DMS53 treated with DMSO at 0.1 percent for 48 hours (cell line): ENCODE data around the gene SLC9A8.
"Not testable (repeated sequence)": the region's sequence is repeated elsewhere in the genome, so short reads cannot be mapped to it uniquely, and the experiment has no call there.

Experiments used
- DNase-seq: peaks from one replicate; lab custom pipeline; 2025; ENCODE audit not compliant: unreplicated experiment; lab: John Stamatoyannopoulos, UW

SLC9A8 gene

DNA sequence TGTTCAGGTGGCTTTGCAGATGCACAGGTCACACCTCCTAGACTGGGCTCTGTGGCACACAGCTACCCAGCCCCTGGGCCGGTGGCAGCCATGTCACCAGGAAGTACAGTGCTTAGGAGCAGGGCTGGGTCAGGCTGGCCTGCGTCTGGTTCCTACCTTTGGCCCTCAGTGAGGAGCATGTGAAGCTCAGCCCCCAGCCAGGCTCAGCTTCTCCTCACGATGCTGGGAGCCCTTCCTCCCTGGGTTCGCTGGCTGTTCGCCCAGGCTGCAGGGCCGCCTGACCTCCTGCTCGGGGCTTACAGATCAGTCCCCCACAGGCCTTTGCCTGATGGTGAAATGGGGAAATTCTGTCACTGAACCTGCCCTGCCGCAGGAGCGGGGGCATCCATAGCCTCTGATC, 79.6 kb downstream of the SLC9A8 start:
- DNase-seq: no peak

DNA sequence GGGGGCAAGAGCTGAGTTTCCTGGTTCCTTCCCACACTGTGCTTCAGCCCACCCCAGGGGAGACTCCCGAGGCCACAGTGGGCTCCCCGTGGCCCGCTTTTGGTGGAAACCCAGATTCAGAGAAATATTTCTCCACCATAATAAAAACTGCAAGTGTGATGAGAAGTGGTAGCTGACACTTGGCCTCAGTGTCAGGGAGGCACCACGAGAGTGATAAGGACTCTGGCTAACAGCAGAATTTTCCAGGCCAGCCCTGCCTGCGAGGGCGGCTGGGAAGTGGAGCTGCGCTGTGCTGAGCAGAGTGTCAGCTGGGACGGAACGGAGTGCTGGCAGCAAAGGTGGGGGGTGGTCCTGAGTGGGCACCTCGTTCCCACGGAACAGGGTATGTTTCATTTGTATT, 80.2 kb downstream of the SLC9A8 start:
- no peak for DNase-seq

DNA sequence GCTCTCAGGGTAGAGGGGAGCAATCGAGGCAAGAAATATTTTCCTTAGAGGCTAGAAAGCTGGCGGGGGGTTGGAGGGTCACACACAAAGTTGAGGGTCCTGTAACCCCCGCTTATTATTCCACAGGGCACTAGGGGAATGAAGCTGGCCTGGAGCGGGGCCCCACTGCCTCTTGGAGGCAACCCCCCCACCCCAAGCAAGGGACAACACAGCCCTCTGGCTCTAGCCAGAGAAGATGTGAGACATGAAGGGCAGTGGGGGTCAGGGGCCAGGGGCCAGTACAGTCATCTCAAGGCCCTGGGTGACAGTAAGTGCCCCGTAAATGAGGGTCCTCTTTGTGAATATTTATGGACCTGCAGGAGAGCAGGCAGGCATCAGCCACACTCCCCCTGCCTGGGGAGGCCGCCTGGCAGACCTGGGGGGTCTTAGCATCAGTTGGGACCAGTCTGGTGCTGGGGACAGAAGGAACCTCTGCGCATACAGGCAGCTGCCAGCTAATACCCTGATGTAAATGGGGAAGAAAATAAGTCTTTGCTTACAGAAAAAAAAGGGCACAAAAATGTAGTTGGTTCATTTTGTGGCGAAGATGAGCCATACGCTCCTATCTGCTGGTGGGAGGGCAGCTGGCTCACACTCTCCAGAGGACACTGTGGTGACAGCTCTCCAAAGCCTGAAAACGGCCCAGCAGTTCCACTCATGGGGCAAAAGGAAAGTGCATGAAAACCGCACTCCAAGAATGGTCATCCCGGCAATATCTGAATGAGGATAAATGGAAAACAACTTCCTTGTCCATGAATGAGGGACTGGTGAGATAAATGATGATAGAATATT, 80.8 kb downstream of the SLC9A8 start:
- no peak for DNase-seq

DNA sequence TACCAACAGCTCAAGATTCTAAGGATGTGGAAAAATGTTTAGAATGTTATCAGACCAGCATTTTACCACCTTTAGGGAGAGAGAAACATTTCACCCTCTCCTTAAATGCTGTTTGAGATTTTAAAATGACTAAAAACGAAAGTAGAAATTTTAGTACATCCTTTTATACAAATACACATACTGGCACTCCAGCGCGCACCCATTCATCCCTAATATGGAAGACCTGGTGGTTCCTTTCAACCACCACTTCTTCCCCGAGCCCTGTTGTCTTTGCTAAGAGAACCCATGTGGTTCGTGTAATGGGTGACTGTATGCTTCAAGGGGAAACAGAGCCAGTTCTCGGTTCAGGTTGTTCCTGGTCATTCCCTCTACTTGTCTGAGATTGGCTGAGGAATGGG, 81.4 kb downstream of the SLC9A8 start:
- no peak for DNase-seq

DNA sequence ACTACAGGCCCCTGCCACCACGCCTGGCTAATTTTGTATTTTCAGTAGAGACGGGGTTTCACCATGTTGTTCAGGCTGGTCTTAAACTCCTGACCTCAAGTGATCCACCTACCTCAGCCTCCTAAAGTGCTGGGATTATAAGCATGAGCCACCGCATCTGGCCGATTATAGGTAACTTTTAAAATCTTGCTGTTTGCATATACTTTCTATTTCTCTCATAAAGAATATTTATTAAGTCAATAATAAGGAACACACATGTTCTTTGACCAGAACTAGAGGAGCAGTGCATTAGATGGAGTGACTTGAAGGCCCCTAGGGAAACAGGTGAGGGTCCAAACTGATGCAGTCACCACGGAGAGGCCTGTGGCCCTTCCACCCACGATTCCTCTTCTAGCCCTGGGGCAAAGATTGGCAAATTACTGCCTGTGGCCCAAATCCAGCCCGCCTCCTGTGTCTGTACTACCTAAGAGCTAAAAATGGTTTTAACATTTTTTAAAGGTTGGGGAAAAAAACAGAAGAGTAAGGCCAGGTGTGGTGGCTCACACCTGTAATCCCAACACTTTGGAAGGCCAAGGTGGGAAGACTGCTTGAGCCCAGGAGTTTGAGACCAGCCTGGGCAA, 83.0 kb downstream of the SLC9A8 start:
- DNase-seq: not testable (repeated sequence)

DNA sequence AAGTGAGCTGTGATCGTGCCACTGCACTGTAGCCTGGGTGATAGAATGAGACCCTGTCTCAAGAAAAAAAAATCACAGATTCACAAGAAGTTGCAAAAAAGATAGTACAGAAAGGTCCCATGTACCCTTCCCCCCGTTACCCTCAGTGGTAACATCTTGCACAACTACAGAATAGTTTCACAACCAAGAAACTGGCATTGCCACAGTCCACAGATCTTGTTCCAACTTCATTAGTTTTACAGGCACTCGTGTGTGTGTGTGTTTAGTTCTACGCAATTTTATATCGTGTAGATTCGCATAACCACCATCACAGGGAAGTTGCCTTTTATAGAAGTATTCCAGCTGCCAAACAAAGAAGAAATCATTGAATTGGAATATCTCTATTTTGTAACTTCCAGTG, 83.6 kb downstream of the SLC9A8 start:
- no peak for DNase-seq

DNA sequence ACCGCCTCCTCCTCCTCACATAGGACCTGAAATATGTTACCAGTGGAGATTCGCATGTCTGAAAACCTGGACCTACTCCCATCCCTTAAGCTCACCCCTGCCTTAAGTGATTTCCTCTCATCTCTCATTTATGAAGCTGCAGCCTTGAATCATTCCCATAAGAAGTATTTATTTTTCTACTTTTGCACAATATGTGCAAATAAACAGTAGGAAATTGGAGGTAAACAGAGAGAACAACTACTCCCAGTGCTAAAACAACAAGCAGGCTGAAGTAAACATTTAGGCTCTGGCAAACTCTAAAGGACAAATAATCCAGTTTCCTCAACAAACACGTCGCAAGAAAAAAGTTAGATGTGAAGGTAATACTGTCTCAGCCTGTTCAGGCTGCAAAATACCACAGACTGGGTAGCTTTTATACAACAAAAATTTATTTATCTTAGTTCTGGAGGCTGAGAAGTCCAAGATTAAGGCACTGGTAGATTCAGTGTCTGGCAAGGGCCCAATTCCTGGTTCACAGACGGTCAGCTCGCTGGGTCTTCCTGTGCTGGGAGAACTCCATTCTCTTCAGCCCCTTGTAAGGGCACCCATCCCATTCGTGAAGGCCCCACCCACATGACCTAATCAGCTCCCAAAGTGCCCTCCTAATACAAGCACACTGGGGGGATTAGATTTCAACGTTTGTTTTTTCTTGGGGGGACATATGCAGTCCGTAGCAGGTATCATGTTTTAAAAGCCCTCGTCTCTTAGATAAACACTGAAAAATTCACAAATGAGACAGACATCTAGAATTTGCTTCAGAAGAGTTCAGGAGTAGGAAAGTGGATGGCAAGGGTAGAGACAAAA, 87.1 kb downstream of the SLC9A8 start:
- peak; percentile 25 for DNase-seq

DNA sequence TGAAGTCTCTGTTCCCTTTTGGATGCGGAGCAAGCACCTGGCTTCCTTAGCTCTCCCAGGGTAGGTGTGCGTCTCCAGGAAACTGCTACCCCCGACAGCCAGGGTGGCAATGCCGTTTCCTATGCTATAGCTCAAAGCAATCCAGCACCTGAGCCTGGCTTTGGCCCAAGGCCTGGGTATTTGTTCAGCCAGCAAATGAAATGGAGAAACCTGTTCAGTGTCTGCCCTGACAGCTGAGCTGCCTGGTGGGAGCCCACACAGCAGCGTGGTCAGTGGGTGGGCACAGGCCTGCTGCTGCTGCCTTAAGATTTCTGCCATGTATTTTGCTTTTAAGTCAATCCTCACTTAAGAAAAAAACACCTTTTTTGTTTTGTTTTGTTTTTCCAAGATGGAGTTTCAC, 89.0 kb downstream of the SLC9A8 start:
- DNase-seq: no peak

DNA sequence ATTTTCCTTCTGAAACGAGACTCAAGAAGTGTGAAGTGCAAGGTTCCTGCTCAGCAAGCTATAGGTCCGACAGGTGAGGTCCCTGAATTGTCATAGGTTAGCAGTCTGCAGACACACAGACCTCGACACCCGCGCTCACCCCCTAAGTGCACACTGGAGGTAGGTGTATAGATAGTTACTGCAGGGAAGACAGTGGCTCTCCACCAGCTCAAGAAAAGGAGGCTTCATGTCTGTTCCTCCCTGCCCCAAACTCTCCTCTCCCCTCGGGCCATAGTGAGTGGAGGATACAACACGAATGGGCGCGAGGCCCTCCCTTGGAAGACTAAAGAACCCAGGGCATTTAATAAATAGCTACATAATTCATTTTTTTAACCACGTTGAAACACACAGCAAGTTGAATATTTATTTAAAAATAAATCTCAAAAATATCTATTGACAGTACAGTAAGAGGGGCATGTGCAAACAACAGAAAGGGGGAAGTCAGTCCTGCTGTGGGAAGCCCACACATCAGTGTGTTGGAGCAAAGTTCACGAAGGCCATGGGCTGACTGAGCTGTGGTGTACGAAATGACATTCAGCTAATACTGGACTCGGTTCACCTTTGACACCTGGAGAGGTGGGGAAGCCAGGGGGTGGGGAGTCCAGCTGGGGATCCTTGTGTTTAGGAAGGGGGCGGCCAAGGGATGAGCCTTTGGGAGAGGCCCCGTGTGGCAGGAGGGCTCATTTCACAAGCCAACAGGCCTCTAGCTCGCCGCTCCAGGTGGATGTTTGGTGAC, 92.0 kb downstream of the SLC9A8 start:
- DNase-seq: no peak

DNA sequence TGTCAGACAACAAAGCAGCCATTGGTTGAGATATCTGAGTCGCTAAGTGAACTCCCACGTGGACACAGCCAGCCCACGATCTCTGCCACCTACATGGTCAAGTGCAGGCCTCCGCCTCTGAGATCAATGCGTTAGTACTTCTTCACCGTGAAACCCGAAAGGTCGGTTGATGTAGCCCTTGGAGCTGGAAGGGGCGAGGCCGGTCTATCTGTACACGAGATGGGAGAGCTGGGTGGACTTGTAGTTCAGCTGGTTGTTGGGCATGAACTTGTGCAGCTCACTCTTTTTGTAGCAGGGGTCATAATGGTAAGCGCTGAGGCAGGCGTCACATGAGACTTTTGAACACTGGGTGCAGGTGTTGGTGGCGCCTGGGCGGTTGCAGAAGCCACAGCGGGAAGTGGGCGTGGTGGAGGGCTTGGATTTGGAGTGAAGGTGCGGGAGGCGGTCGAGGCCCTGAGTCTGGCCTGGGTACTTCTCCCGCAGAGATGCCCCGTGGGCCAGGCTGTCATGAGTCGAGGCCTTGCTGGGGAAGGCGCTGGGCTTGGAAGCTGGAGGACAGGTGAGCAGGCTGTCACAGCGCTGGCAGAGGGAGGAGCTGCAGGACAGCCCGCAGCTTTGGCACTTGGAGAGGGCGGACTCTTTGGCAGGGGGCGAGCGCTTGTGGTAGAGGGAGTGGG, 92.9 kb downstream of the SLC9A8 start:
- no peak for DNase-seq

DNA sequence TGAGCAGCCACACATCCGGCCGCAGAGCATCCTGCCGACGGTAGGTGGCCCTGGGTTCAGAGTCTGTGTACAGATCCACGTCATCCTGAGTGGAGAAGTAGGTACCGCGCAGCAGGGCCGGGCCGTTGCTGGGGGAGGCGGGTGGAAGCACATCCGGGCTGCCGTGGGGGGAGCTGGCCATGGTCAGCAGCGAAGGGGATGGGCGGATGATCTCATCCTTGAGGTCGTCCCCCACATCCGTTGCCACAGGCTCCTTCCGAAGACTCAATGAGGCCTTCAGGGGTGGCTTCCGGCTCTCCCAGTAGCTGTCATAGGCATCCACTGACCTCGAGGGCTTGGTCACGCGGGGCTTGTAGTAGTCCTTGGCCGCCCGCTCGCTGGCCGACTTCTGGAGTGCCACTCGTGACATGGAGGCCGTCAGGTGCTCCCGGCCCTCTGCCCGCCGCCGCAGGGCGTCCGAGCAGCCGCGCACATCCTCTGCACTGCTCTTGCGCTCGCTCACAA, 93.5 kb downstream of the SLC9A8 start:
- no peak for DNase-seq

DNA sequence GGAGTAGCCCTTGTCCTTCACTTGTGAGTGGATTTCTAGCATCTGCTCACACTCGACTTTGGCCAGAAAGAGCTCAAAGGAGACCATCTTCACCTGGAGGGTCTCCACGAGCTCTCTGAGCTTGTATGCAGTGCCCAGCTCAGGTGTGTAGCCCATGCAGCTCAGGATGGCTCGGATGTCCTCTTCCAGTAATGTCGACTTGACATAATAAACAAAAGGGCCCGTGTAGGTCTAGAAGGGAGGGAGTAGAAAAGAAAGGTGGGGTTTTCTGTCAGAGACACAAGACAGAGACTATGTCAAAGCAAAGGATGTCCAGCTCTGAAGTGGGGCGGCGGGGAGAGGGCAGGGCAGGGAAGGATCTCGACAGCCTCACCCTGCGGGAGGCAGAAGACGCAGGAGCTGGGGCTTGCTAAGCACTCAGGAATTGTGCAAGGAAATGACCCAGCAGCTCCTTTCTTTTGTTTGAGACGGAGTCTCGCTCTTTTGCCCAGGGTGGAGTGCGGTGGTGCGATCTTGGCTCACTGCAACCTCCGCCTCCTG, 94.1 kb downstream of the SLC9A8 start:
- no peak for DNase-seq

DNA sequence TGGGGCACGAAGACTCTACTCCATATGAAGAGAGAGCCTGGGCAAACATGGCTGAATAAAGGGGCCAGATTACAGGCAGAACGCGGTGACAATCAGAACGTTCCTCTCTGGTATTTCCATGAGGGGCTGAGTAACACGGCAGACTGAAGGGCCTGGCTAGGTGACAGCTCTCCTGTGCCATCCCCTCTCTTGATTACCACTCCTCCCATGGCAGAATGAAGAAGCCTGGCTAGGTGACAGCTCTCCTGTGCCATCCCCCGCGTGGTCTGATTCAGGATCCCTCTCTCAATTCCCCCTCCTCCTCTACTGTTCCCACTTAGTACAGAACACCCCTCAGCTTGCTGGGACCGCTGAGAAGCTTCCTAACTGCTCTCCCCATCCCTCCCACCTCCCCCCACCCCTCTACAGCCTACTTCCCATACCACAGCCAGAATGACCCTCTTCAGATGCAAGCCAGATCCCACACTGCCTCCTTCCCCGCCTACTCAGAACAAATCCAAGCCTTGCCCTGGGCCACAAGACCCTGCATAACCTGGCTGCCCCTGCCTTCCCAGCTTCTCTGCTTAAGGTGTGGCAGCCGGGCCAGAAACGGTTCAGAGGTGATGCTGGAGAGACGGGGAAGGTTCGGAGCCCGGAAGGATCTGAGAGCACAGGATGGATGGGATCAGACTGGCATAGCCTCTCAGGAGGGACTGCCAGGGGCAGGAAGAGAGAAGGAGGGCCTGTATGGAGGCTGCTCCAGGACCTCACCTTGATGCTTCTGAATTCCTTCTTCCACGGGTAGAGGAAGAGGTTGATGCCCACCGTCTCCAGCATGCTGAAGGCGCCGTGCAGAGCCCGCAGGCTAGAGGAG, 95.0 kb downstream of the SLC9A8 start:
- DNase-seq: no peak

DNA sequence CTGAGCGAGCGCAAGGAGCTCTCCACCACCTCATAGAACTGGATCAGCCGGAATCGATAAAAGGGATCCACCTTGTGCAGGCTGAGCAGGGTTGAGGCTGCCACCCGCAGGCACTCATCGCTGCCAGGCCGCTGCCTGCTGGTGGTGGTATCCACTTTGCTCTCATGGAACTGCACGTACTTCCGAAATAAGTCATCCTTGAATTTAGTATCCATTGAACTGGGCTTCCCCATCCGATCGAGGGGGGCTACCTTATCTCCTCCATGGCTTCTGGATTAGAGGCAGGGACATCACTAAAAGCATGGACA, 95.6 kb downstream of the SLC9A8 start:
- DNase-seq: no peak

DNA sequence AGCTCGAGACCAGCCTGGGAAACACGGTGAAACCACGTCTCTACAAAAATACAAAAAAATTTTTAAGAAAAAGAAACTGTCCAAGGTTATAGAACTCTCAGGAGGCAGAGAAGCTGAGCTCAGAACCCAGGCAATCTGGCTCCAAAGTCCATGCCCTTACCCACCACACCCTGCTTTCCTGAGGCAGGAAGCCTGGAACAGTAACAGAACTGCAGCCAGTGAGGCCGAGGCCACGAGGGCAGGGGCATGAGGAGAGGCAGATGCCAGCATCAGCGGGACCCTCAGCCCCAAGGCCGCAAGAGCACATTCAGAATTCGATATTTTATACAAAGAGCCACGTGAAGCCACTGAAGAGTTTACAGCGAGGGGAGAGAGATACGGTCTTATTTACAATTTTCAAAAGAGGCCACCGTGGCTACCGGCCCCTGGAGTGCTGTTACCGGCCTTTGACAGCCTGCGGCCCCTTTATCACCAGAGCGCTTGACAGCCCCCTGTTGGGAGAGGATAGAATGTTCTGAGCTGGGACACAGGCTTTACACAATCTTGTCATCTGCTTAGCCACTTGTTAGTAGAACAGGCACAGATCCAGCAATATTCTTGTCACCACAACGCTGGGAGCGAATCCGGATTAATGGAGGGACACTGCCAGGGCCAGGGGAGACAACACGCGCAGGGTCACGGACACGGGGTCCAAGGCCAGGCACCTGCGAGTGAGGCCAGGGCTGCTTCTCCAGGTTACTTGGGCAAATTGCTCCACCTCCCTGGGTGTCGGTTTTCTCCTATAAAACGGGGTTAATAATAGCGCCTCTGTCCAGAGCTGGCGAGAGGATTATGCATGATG, 97.1 kb downstream of the SLC9A8 start:
- DNase-seq: no peak

DNA sequence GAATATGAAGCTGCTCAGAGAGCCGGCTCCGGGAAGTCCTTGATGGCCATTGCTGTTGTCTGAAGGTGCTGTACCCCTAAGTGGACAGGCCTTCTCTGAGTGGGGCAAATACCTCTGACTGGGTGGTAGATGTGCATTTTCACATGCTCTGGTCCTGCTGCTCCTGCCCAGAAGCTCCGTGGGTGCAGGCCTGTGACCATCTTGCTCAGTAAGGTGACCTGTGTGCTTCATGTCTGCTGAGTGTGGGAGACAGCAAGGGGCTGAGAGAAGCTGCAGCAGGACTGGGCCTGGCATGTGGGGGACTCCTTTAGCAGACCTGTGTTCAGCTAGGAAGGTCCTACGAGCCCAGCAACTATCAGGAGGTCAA, 97.7 kb downstream of the SLC9A8 start:
- no peak for DNase-seq

DNA sequence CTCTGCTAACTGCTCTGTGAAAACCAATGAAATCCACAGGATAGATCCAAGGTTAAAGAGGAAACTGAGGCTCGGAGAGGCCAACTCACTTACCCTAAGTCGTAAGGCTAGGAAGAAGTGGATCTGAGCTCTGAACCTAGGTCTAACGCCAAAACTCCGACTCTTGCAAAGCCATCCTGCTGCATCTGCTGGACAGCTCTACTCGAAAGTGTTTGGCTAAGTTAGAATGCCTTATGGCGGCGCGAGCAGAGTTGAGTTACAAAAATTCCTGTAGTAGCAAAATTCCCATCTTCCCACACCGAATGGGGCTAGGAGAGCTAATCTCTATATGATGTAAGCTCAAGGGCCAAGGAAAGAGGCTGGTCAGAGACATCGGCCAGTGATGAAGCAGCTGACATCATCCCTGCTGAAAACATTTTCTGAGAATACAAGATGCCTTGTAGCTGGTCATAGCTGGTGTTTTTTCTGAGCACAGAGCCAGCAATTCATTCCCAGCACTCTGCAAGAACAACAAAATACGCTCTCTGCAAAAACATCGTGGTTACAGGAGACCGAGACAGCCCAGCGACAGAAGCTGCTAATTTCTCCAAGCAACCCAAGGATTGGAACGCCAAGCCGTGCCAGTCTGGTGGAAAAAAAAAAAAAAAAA, 100.9 kb downstream of the SLC9A8 start:
- no peak for DNase-seq
